ENCODE measurements around the gene RHCE. TPM values are rescaled to one million over a fixed set of nuclear protein-coding genes. Genes with fewer than 3 reads are reported as not detected.
"Not testable (repeated sequence)": the region's sequence is repeated elsewhere in the genome, so short reads cannot be mapped to it uniquely, and the experiment has no call there.

RHCE gene
- total and polyA plus RNA-seq, 2 experiments from 2014 or later, result 0.15 to 0.17 TPM

DNA sequence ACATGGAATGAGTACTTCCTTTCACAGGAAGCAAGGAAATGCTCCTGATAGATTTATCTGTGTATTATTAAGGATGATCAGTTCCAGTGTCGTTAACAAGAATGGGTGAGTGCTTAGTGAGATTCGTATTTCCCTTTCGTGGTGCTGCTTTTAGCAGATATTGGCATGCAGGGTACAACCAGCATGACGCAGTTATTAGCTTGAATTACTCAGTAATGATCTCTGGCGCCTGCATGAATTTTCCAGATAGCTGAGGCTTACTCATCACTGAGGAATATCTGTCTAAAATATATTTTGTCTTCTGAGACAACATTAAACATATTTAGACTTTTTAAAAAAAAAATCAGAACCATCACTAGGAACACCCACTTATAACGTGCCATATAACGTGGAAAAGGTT, 48.9 kb downstream of the RHCE start:
- not testable (repeated sequence) for H3K27me3 ChIP-seq (ENCODE audit: insufficient read depth); ATAC-seq; H3K27ac ChIP-seq (ENCODE audit: low read depth); H2AFZ ChIP-seq; H3K27ac Mint-ChIP-seq; DNase-seq (ENCODE audit: low spot score); H3K4me1 Mint-ChIP-seq; H3K79me2 ChIP-seq (replicated peaks; ENCODE audit: insufficient read depth); H3K4me3 ChIP-seq; H3K9me3 Mint-ChIP-seq; H3K9me2 ChIP-seq (ENCODE audit: insufficient read depth); H4K20me1 ChIP-seq (replicated peaks; ENCODE audit: insufficient read depth); H3F3A ChIP-seq (replicated peaks; ENCODE audit: low read depth); H3K36me3 ChIP-seq (ENCODE audit: insufficient read depth); H3K27me3 Mint-ChIP-seq (ENCODE audit: insufficient read depth, low read depth, poor library complexity); H3K4me1 ChIP-seq (ENCODE audit: insufficient read depth); H3K4me3 Mint-ChIP-seq; H3K4me2 ChIP-seq; H3K36me3 Mint-ChIP-seq (ENCODE audit: low read depth)

DNA sequence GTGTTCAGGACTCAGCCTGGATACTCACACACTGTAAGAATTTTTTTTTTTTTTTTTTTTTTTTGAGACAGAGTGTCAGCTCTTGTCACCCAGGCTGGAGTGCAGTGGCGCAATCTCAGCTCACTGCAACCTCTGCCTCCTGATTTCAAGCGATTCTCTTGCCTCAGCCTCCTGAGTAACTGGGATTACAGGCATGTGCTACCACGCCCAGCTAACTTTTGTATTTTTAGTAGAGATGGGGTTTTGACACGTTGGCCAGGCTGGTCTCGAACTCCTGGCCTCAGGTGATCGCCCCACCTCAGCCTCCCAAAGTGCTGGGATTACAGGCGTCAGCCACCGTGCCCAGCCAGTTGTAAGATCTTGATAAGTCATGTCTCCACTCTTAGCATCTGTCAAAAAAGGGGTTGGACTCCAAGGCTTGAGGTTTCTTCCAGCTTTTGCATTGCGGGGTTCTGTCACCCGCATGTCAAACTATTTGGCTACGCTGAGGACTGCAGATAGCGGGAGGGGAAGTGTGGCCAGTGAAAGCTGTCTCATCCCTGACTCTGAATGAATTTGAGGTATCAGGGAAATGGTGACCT, 50.8 kb downstream of the RHCE start:
- H3K27me3 Mint-ChIP-seq (ENCODE audit: insufficient read depth, low read depth, poor library complexity); H3K4me1 Mint-ChIP-seq; H3K4me1 ChIP-seq (ENCODE audit: insufficient read depth); DNase-seq (ENCODE audit: low spot score); H3K4me3 ChIP-seq; H3K27ac ChIP-seq (ENCODE audit: low read depth); H3K4me2 ChIP-seq; H4K20me1 ChIP-seq (replicated peaks; ENCODE audit: insufficient read depth); H3K9me3 Mint-ChIP-seq; H3K27ac Mint-ChIP-seq; H3K4me3 Mint-ChIP-seq; ATAC-seq; H3K9me2 ChIP-seq (ENCODE audit: insufficient read depth); H3K27me3 ChIP-seq (ENCODE audit: insufficient read depth); H3F3A ChIP-seq (replicated peaks; ENCODE audit: low read depth); H3K36me3 Mint-ChIP-seq (ENCODE audit: low read depth); H2AFZ ChIP-seq; H3K36me3 ChIP-seq (ENCODE audit: insufficient read depth); H3K79me2 ChIP-seq (replicated peaks; ENCODE audit: insufficient read depth): not testable (repeated sequence)

DNA sequence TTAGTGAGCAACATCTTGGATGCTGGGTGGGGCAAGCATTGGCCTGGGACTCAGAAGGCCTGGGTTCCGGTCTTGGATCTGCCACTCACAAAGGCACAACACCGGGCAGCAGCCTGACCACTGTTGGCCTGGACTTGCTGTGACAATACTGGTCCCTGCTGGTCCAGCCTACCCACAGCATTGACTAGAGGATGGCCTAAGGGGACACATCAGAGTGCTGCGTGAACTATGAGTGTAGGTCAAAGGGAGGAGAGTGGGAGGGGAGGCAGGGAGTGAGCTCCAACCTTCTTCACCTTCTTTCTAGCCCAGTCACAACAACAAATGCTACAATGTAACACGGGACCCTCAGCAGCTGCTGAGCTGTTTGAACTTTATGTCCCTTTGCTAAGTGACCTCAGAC, 51.4 kb downstream of the RHCE start:
- Histone ChIP-seq H2AFZ (no peak overlapping the region), H3K27ac (ENCODE audit: low read depth) (no peak overlapping the region), H3K36me3 (ENCODE audit: insufficient read depth) (no peaks in the 10 kb centered on the region), H3K79me2 (replicated peaks; ENCODE audit: insufficient read depth) (no peaks in the 10 kb centered on the region), H3K4me1 (ENCODE audit: insufficient read depth) (no peaks in the 10 kb centered on the region), H3K27me3 (ENCODE audit: insufficient read depth) (no peaks in the 10 kb centered on the region), H3F3A (replicated peaks; ENCODE audit: low read depth) (no peaks in the 10 kb centered on the region), H4K20me1 (replicated peaks; ENCODE audit: insufficient read depth) (no peaks in the 10 kb centered on the region), H3K9me2 (ENCODE audit: insufficient read depth) (no peaks in the 10 kb centered on the region), H3K4me3 (no peak overlapping the region), H3K4me2 (no peak overlapping the region)
- no peaks in the 10 kb centered on the region for H3K9me3 Mint-ChIP-seq
- TF ChIP-seq NANOG (IDR thresholded peaks at IDR 0.05; ENCODE audit: borderline replicate concordance) (no peak), EZH2phosphoT487 (IDR thresholded peaks at IDR 0.05; ENCODE audit: unreplicated experiment) (no peak), CTCF (conservative IDR thresholded peaks at IDR 0.05; ENCODE audit: low read depth in 2 of 2) (peak in 1 of 2 experiments; percentile 24; a peak in 1 of 4 replicates)
- H3K4me1 Mint-ChIP-seq, result peaks cover 5% of the 10 kb centered on the region
- H3K4me3 Mint-ChIP-seq, result no peak overlapping the region
- no peaks in the 10 kb centered on the region for H3K36me3 Mint-ChIP-seq (ENCODE audit: low read depth)
- no peak overlapping the region for H3K27ac Mint-ChIP-seq
- DNase-seq (ENCODE audit: low spot score) (no peak), ATAC-seq (no peak)
- no peaks in the 10 kb centered on the region for H3K27me3 Mint-ChIP-seq (ENCODE audit: insufficient read depth, low read depth, poor library complexity)

DNA sequence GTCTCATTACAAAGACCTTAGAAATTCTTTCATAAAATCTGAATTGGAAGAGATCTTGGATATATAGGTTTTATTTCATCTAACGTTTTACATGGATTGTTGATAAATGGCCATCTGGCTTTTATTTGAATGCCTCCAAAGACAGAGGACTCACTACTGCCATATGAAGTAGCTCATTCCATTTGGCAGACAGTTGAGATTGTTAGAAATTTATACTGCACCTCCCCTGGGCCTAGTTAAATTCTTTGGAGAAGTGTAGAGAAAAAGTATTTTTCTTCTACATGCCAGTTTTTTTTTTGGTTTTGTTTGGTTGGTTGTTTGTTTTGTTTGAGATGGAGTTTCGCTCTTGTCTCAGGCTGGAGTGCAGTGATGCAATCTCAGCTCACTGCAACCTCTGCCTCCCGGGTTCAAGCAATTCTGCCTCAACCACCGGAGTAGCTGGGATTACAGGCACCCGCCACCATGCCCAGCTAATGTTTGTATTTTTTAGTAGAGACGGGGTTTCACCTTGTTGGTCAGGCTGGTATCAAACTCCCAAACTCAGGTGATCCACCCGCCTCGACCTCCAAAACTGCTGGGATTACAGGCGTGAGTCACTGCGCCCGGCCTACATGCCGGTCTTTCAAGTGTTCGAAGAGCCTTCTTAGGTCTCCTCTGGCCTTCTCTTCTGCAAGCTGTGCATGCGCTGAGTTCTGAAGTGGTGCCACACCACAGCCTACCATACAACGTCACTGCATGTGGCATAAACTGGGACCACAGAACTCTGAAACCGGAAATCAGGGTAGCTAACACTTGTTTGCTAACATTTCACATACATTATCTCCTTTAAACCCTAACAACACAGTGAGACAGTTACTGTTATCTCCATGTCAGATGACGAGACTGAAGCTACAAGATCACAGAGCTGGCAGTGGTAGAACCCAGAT, 57.7 kb downstream of the RHCE start:
- not testable (repeated sequence) for H3K9me3 Mint-ChIP-seq; DNase-seq (ENCODE audit: low spot score); H4K20me1 ChIP-seq (replicated peaks; ENCODE audit: insufficient read depth); H3K4me2 ChIP-seq; H3F3A ChIP-seq (replicated peaks; ENCODE audit: low read depth); H3K27ac Mint-ChIP-seq; H3K9me2 ChIP-seq (ENCODE audit: insufficient read depth); H3K27ac ChIP-seq (ENCODE audit: low read depth); H3K4me1 Mint-ChIP-seq; H3K4me3 ChIP-seq; H3K4me1 ChIP-seq (ENCODE audit: insufficient read depth); H3K36me3 ChIP-seq (ENCODE audit: insufficient read depth); H2AFZ ChIP-seq; ATAC-seq; H3K79me2 ChIP-seq (replicated peaks; ENCODE audit: insufficient read depth); H3K27me3 ChIP-seq (ENCODE audit: insufficient read depth); H3K27me3 Mint-ChIP-seq (ENCODE audit: insufficient read depth, low read depth, poor library complexity); H3K4me3 Mint-ChIP-seq
- peaks cover 21% of the 10 kb centered on the region for H3K36me3 Mint-ChIP-seq (ENCODE audit: low read depth)
